ENCODE data around the gene ADI1.

DNA sequence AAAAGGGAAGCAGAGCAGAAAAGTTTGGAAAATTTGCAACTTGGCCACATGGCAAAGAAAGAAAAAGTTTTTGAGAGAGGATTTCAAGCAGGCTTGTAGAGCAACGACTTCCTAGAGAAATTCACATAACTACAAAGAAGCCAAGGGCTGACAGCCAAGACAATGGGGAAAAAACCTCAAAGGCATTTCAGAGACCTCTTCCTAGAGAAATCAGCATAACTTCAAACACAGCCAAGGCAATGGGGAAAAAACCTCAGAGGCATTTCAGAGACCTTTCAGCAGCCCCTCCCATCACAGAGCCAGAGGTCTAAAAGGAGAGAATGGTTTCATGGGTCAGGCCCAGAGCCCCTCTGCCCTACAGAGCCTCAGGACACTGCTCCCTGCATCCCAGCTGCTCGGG lies 7.2 kb downstream of the ADI1 start:
- TF ChIP-seq, protein P1, sequence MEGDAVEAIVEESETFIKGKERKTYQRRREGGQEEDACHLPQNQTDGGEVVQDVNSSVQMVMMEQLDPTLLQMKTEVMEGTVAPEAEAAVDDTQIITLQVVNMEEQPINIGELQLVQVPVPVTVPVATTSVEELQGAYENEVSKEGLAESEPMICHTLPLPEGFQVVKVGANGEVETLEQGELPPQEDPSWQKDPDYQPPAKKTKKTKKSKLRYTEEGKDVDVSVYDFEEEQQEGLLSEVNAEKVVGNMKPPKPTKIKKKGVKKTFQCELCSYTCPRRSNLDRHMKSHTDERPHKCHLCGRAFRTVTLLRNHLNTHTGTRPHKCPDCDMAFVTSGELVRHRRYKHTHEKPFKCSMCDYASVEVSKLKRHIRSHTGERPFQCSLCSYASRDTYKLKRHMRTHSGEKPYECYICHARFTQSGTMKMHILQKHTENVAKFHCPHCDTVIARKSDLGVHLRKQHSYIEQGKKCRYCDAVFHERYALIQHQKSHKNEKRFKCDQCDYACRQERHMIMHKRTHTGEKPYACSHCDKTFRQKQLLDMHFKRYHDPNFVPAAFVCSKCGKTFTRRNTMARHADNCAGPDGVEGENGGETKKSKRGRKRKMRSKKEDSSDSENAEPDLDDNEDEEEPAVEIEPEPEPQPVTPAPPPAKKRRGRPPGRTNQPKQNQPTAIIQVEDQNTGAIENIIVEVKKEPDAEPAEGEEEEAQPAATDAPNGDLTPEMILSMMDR (IDR thresholded peaks at IDR 0.05): no peak
- TF ChIP-seq POLR2A (IDR thresholded peaks at IDR 0.05): no peak

Data from body of pancreas (tissue), 4 donors.